Lung (tissue), 12 donors: ENCODE data around the gene BPIFB3. TPM values are rescaled to one million over a fixed set of nuclear protein-coding genes. Genes with fewer than 3 reads are reported as not detected.

ENCODE experiments used
- ATAC-seq: fragments of 200-7000 bp; cut with Tn5 transposase; one replicate; pipeline ENCODE4 v1.9.1; 2020; ENCODE audit warnings: moderate number of reproducible peaks; ENCODE audit not compliant: insufficient read depth, low FRiP score
- DNase-seq, 3 donors: peaks; one replicate each; pipeline ENCODE4 v3.0.0-alpha.2; 2013 to 2017
- H3K27ac ChIP-seq, 2 donors: one replicate each; pipeline ENCODE4 v1.5.1; 2013; ENCODE audit warnings: mild to moderate bottlenecking in 2 of 2, moderate library complexity in 2 of 2, control low read depth in 1 of 2, inconsistent platforms in 1 of 2, low read depth in 1 of 2, low read length in 1 of 2
- H3K27me3 ChIP-seq, 3 donors: one replicate each; pipeline ENCODE4 v1.5.1; 2013; ENCODE audit warnings: low read length in 2 of 3; ENCODE audit not compliant: control insufficient read depth in 3 of 3, insufficient read depth in 3 of 3
- H3K36me3 ChIP-seq, 4 donors: one replicate each; pipeline ENCODE4 v1.5.1; 2013; ENCODE audit warnings: low read length in 4 of 4, mild to moderate bottlenecking in 1 of 4, moderate library complexity in 1 of 4; ENCODE audit not compliant: control insufficient read depth in 4 of 4, insufficient read depth in 4 of 4
- H3K4me1 ChIP-seq, 5 donors: one replicate each; pipeline ENCODE4 v1.5.1; 2013; ENCODE audit warnings: low read length in 5 of 5, mild to moderate bottlenecking in 2 of 5, moderate library complexity in 1 of 5; ENCODE audit not compliant: control insufficient read depth in 5 of 5, insufficient read depth in 5 of 5
- H3K4me3 ChIP-seq: one replicate; pipeline ENCODE4 v1.5.1; 2013; ENCODE audit warnings: mild to moderate bottlenecking, control low read depth, moderate library complexity
- H3K9ac ChIP-seq, 2 donors: one replicate each; pipeline ENCODE4 v1.5.1; 2013; ENCODE audit warnings: low read length in 2 of 2, control low read depth in 1 of 2; ENCODE audit not compliant: insufficient read depth in 1 of 2
- H3K9me3 ChIP-seq, 4 donors: one replicate each; pipeline ENCODE4 v1.5.1; 2013; ENCODE audit warnings: low read length in 3 of 4, mild to moderate bottlenecking in 1 of 4, moderate library complexity in 1 of 4; ENCODE audit not compliant: control insufficient read depth in 4 of 4, insufficient read depth in 3 of 4
- WGBS, 2 donors: extraction: QIAGEN DNeasy Blood & Tissue Kit; methylation state at CpG; one replicate each; pipeline ENCODE4 v1.1.7; 2013; 5-methylcytosine and 5-hydroxymethylcytosine counted together
- polyA plus RNA-seq, 2 donors: library from polyadenylated mRNA; stranded (reverse); fragments of 200-250 nt; gene quantifications; one replicate each; pipeline ENCODE4 v1.2.1, GENCODE V29; 2013
- total RNA-seq, 2 donors: library from RNA; depleted of rRNA in 1 of 2; stranded (reverse); fragments of >200 nt in 1 of 2; gene quantifications; one replicate each; pipeline ENCODE4 v1.2.1, GENCODE V29; 2014 to 2021
- TF ChIP-seq, protein P1 (sequence below): IDR thresholded peaks from 2 replicates; pipeline ENCODE4 v1.5.1; 2012; ENCODE audit warnings: mild to moderate bottlenecking; ENCODE audit errors: control extremely low read depth, extremely low read depth
- donor health status: control.
- donor health status: control.
- donor health status: Bipolar disorder and iron deficiency.
- donor health status: healthy.
- donor health status: DM: yes; HTN: yes; CAD: no.

BPIFB3 gene
- total and polyA plus RNA-seq, 4 donors = not detected

GRCh38 chr20:33097001-33097400 lies 43.3 kb downstream of the BPIFB3 start:
- Histone ChIP-seq H3K27ac (no peak overlapping the region), H3K4me3 (no peak overlapping the region), H3K27me3 (no peaks in the 10 kb centered on the region), H3K36me3 (no peaks in the 10 kb centered on the region), H3K9ac (no peak overlapping the region), H3K4me1 (no peaks in the 10 kb centered on the region), H3K9me3 (no peaks in the 10 kb centered on the region)
- 48 to 83% methylated on average over 4 of the region's 4 CpGs for WGBS, 2 donors
- TF ChIP-seq, protein P1, sequence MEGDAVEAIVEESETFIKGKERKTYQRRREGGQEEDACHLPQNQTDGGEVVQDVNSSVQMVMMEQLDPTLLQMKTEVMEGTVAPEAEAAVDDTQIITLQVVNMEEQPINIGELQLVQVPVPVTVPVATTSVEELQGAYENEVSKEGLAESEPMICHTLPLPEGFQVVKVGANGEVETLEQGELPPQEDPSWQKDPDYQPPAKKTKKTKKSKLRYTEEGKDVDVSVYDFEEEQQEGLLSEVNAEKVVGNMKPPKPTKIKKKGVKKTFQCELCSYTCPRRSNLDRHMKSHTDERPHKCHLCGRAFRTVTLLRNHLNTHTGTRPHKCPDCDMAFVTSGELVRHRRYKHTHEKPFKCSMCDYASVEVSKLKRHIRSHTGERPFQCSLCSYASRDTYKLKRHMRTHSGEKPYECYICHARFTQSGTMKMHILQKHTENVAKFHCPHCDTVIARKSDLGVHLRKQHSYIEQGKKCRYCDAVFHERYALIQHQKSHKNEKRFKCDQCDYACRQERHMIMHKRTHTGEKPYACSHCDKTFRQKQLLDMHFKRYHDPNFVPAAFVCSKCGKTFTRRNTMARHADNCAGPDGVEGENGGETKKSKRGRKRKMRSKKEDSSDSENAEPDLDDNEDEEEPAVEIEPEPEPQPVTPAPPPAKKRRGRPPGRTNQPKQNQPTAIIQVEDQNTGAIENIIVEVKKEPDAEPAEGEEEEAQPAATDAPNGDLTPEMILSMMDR = no peak
- no peak for ATAC-seq
- peak in 1 of 3 donors; percentile 6 for DNase-seq

- Histone ChIP-seq H3K4me3 (no peak overlapping the region), H3K4me1 (no peaks in the 10 kb centered on the region), H3K27me3 (no peaks in the 10 kb centered on the region), H3K9me3 (no peaks in the 10 kb centered on the region), H3K27ac (no peak overlapping the region), H3K9ac (no peak overlapping the region), H3K36me3 (no peaks in the 10 kb centered on the region)
- ATAC-seq (no peak), DNase-seq (no peak)
- 65 to 76% methylated on average over 10 of the region's 10 CpGs for WGBS, 2 donors
- TF ChIP-seq, protein P1 = no peak
Measured at GRCh38 chr20:33099843-33100538, 46.3 kb downstream of the BPIFB3 start.

- no peak for ATAC-seq
- no peaks in the 10 kb centered on the region for H3K36me3 ChIP-seq
- H3K9ac ChIP-seq = no peak overlapping the region
- no peak overlapping the region for H3K4me3 ChIP-seq
- no peak for DNase-seq
- no peak overlapping the region for H3K27ac ChIP-seq
- TF ChIP-seq, protein P1 = no peak
- H3K4me1 ChIP-seq = no peaks in the 10 kb centered on the region
- peaks cover 0 to 2% (median 0%) of the 10 kb centered on the region in 3 donors for H3K27me3 ChIP-seq
- peaks cover 0 to 3% (median 0%) of the 10 kb centered on the region in 4 donors for H3K9me3 ChIP-seq
- 86 to 90% methylated on average over 3 of the region's 3 CpGs for WGBS, 2 donors
Measured at GRCh38 chr20:33103556-33103955, 49.9 kb downstream of the BPIFB3 start.
